H9 (cell line): ENCODE data around the gene TBC1D8. TPM values are rescaled to one million over a fixed set of nuclear protein-coding genes. Genes with fewer than 3 reads are reported as not detected.

Experiments
- DNase-seq: peaks from one replicate; pipeline ENCODE4 v3.0.0-alpha.2; 2017
- H2AFZ ChIP-seq: one replicate; pipeline ENCODE4 v1.6.1; 2013; ENCODE audit warnings: mild to moderate bottlenecking, low read length, control low read depth, moderate library complexity
- H2AK5ac ChIP-seq: 2 replicates; pipeline ENCODE4 v1.6.1; 2013; ENCODE audit warnings: low read length, control low read depth, mixed read lengths; ENCODE audit not compliant: insufficient read length
- H2BK120ac ChIP-seq: one replicate; pipeline ENCODE4 v1.6.1; 2013; ENCODE audit warnings: low read depth, mild to moderate bottlenecking, low read length, control low read depth, inconsistent platforms; ENCODE audit not compliant: poor library complexity, severe bottlenecking
- H2BK12ac ChIP-seq: 2 replicates; pipeline ENCODE4 v1.6.1; 2013; ENCODE audit warnings: low read length, control low read depth, mixed read lengths, low read depth; ENCODE audit not compliant: insufficient read length
- H2BK15ac ChIP-seq: 2 replicates; pipeline ENCODE4 v1.6.1; 2013; ENCODE audit warnings: low read depth, low read length, control low read depth
- H2BK20ac ChIP-seq: one replicate; pipeline ENCODE4 v1.6.1; 2013; ENCODE audit warnings: low read depth, mild to moderate bottlenecking, low read length, control low read depth, inconsistent platforms; ENCODE audit not compliant: poor library complexity, severe bottlenecking
- H2BK5ac ChIP-seq: 2 replicates; pipeline ENCODE4 v1.6.1; 2013; ENCODE audit warnings: low read length, control low read depth, mixed read lengths; ENCODE audit not compliant: insufficient read length
- H3K14ac ChIP-seq: 2 replicates; pipeline ENCODE4 v1.6.1; 2013; ENCODE audit warnings: low read length, control low read depth; ENCODE audit not compliant: insufficient read depth
- H3K18ac ChIP-seq: 2 replicates; pipeline ENCODE4 v1.6.1; 2013; ENCODE audit warnings: low read depth, mild to moderate bottlenecking, mixed read lengths, low read length, control low read depth; ENCODE audit not compliant: insufficient read length
- H3K23ac ChIP-seq: 2 replicates; pipeline ENCODE4 v1.6.1; 2013; ENCODE audit warnings: low read length, control low read depth, mixed read lengths, low read depth; ENCODE audit not compliant: insufficient read length
- H3K23me2 ChIP-seq: 2 replicates; pipeline ENCODE4 v1.6.1; 2013; ENCODE audit warnings: low read depth, mild to moderate bottlenecking, mixed read lengths, low read length, control low read depth; ENCODE audit not compliant: insufficient read length, poor library complexity, severe bottlenecking
- H3K27ac ChIP-seq: 2 replicates; pipeline ENCODE4 v1.5.1; 2013; ENCODE audit warnings: low read length, control low read depth, mixed read lengths, low read depth; ENCODE audit not compliant: insufficient read length
- H3K27me3 ChIP-seq: 2 replicates; pipeline ENCODE4 v1.6.1; 2013; ENCODE audit warnings: low read length, control low read depth, inconsistent platforms; ENCODE audit not compliant: insufficient read depth
- H3K4ac ChIP-seq: 2 replicates; pipeline ENCODE4 v1.6.1; 2013; ENCODE audit warnings: low read depth, mild to moderate bottlenecking, control low read depth, inconsistent platforms, low read length, moderate library complexity
- H3K4me1 ChIP-seq: 2 replicates; pipeline ENCODE4 v1.6.1; 2013; ENCODE audit warnings: low read length, control low read depth, inconsistent platforms; ENCODE audit not compliant: insufficient read depth
- H3K4me2 ChIP-seq: 2 replicates; pipeline ENCODE4 v1.6.1; 2013; ENCODE audit warnings: low read length, control low read depth, mixed read lengths; ENCODE audit not compliant: insufficient read length, insufficient read depth
- H3K56ac ChIP-seq: 2 replicates; pipeline ENCODE4 v1.6.1; 2013; ENCODE audit warnings: low read depth, mild to moderate bottlenecking, mixed read lengths, low read length, control low read depth; ENCODE audit not compliant: insufficient read length
- H3K79me1 ChIP-seq: 2 replicates; pipeline ENCODE4 v1.6.1; 2013; ENCODE audit warnings: low read depth, mild to moderate bottlenecking, moderate library complexity, low read length, control low read depth, inconsistent platforms; ENCODE audit not compliant: insufficient read depth, poor library complexity, severe bottlenecking
- H3K79me2 ChIP-seq: 2 replicates; pipeline ENCODE4 v1.6.1; 2013; ENCODE audit warnings: low read length, control low read depth, inconsistent platforms; ENCODE audit not compliant: insufficient read depth
- H3K9ac ChIP-seq: 2 replicates; pipeline ENCODE4 v1.6.1; 2013; ENCODE audit warnings: low read length, control low read depth, mixed read lengths; ENCODE audit not compliant: insufficient read length; ENCODE audit errors: extremely low read depth
- H3K9me3 ChIP-seq: one replicate; pipeline ENCODE4 v1.6.1; 2013; ENCODE audit warnings: low read depth, low read length, inconsistent platforms; ENCODE audit not compliant: control insufficient read depth
- H3T11ph ChIP-seq: one replicate; pipeline ENCODE4 v1.6.1; 2013; ENCODE audit warnings: mild to moderate bottlenecking, low read length, control low read depth, inconsistent platforms
- H4K20me1 ChIP-seq: one replicate; pipeline ENCODE4 v1.6.1; 2013; ENCODE audit not compliant: control insufficient read depth, insufficient read length, insufficient read depth
- H4K5ac ChIP-seq: 2 replicates; pipeline ENCODE4 v1.6.1; 2013; ENCODE audit warnings: low read depth, mild to moderate bottlenecking, mixed read lengths, low read length, control low read depth; ENCODE audit not compliant: insufficient read length
- H4K8ac ChIP-seq: replicated peaks from 2 replicates; pipeline ENCODE4 v1.6.1; 2013; ENCODE audit warnings: low read length, control low read depth, mixed read lengths, low read depth; ENCODE audit not compliant: insufficient read length
- H4K91ac ChIP-seq: 2 replicates; pipeline ENCODE4 v1.6.1; 2013; ENCODE audit warnings: low read depth, mild to moderate bottlenecking, moderate library complexity, mixed read lengths, low read length, control low read depth; ENCODE audit not compliant: insufficient read length
- H3K27ac Mint-ChIP-seq, 3 experiments: 2 replicates in 2 of 3; 3 replicates in 1 of 3; pipeline ENCODE4 v1.8.0; 2020 to 2021; ENCODE audit warnings: mixed read lengths in 3 of 3, mild to moderate bottlenecking in 1 of 3, moderate library complexity in 1 of 3
- H3K27me3 Mint-ChIP-seq: 2 replicates; pipeline ENCODE4 v1.8.0; 2021; ENCODE audit warnings: low read depth, mild to moderate bottlenecking, moderate library complexity, mixed read lengths
- H3K36me3 Mint-ChIP-seq, 3 experiments: 2 replicates in 2 of 3; 3 replicates in 1 of 3; pipeline ENCODE4 v1.8.0; 2020 to 2021; ENCODE audit warnings: low read depth in 3 of 3, mixed read lengths in 3 of 3; ENCODE audit not compliant: insufficient read depth in 1 of 3
- H3K4me1 Mint-ChIP-seq, 2 experiments: 2 replicates each; pipeline ENCODE4 v1.8.0; 2020; ENCODE audit warnings: mixed read lengths in 2 of 2
- H3K4me3 Mint-ChIP-seq, 2 experiments: 2 replicates in 1 of 2; 3 replicates in 1 of 2; pipeline ENCODE4 v1.8.0; 2020 to 2021; ENCODE audit warnings: mild to moderate bottlenecking in 2 of 2, mixed read lengths in 2 of 2, moderate library complexity in 1 of 2
- H3K9me3 Mint-ChIP-seq, 2 experiments: 2 replicates in 1 of 2; 3 replicates in 1 of 2; pipeline ENCODE4 v1.8.0; 2020; ENCODE audit warnings: mild to moderate bottlenecking in 2 of 2, mixed read lengths in 2 of 2, moderate library complexity in 1 of 2
- CTCF ChIP-seq: fragments of 200-600 bp; sonication (generic); conservative IDR thresholded peaks from 3 replicates; pipeline ENCODE4 v1.8.0; 2021; ENCODE audit warnings: antibody characterized with exemption, mild to moderate bottlenecking
- whole genome bisulfite sequencing: extraction: QIAGEN DNeasy Blood & Tissue Kit; methylation state at CpG from one replicate; pipeline ENCODE4 v1.1.7; 2013; ENCODE audit warnings: missing lambda C conversion rate, low lambda C conversion rate, mixed read lengths; ENCODE audit not compliant: insufficient read length; ENCODE audit errors: extremely low coverage; 5-methylcytosine and 5-hydroxymethylcytosine counted together
- total RNA-seq: library from RNA; stranded (reverse); gene quantifications from 2 replicates; pipeline ENCODE4 v1.2.1, GENCODE V29; 2021

Gene TBC1D8
- total RNA-seq, 1 experiment from 2014 or later: 16.6 TPM

- Histone ChIP-seq H3K14ac (no peak overlapping the region), H3K27me3 (no peaks in the 10 kb centered on the region; the same call in 1 of the 2 replicates), H3K9me3 (no peaks in the 10 kb centered on the region), H2BK5ac (no peak overlapping the region), H3K4me1 (peaks cover 6% of the 10 kb centered on the region; the same call in 1 of the 2 replicates), H3K27ac (no peak overlapping the region), H4K5ac (no peak overlapping the region), H2AK5ac (no peak overlapping the region), H3K23ac (no peak overlapping the region), H4K8ac (no peak overlapping the region), H3K9ac (no peak overlapping the region), H2BK15ac (no peak overlapping the region), H3K23me2 (peaks cover 19% of the 10 kb centered on the region), H3T11ph (no peak overlapping the region), H2BK120ac (no peak overlapping the region), H3K4me2 (no peak overlapping the region), H3K56ac (no peak overlapping the region), H4K91ac (no peak overlapping the region), H2BK20ac (no peak overlapping the region), H4K20me1 (no peaks in the 10 kb centered on the region), H3K79me1 (no peaks in the 10 kb centered on the region), H2AFZ (no peak overlapping the region), H3K79me2 (peaks cover 16% of the 10 kb centered on the region; the same call in 1 of the 2 replicates), H2BK12ac (no peak overlapping the region), H3K18ac (no peak overlapping the region), H3K4ac (no peak overlapping the region)
- no peak for TF ChIP-seq CTCF
- Mint-ChIP-seq H3K4me3 (no peak overlapping the region; a peak in 1 of 5 replicates), H3K4me1 (peaks cover 68 to 70% of the 10 kb centered on the region in 2 experiments), H3K36me3 (no peaks in the 10 kb centered on the region; a peak in 3 of 7 replicates), H3K27ac (no peak overlapping the region; a peak in 2 of 7 replicates), H3K27me3 (peaks cover 13% of the 10 kb centered on the region), H3K9me3 (0 out of 5 replicates have a peak, but pooled peaks cover 0 to 4% of the 10 kb centered on the region in 2 experiments)
- WGBS: no CpG with 5 or more reads among the region's 2 CpGs
- no peak for DNase-seq
Observed at GRCh38 chr2:101147971-101148370, 3.2 kb downstream of the TBC1D8 start.
